Dedifferentiated amniotic fluid mesenchymal stem cell (primary cell): ENCODE measurements around the gene SPZ1.
"Not testable (repeated sequence)": the region's sequence is repeated elsewhere in the genome, so short reads cannot be mapped to it uniquely, and the experiment has no call there.

ENCODE experiments used
- DNase-seq: peaks from one replicate; pipeline ENCODE4 v3.0.0-alpha.2; 2016; ENCODE audit errors: extremely low spot score

SPZ1 gene, protein sequence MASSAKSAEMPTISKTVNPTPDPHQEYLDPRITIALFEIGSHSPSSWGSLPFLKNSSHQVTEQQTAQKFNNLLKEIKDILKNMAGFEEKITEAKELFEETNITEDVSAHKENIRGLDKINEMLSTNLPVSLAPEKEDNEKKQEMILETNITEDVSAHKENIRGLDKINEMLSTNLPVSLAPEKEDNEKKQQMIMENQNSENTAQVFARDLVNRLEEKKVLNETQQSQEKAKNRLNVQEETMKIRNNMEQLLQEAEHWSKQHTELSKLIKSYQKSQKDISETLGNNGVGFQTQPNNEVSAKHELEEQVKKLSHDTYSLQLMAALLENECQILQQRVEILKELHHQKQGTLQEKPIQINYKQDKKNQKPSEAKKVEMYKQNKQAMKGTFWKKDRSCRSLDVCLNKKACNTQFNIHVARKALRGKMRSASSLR

DNA sequence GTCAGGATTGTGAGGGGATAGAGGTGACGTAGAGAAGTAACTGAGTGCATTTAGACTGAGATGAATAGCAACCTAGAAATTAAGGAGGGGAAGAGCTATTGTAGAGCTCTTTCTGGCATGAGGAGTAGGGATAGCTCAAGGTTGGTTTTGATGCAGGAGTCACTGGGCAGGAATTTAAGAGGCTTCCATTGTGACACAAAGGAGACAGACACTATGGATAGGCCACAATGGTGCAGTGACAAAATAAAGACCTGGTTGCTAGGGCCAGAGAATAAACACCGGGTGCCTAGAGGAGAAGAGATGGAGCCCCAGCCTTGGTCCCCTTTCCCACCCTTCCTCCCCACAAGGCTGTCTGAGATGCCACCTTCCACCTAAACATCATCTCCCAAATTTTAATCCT lies at the start of gene SPZ1:
Gene SPZ1, plus strand, starts transcription at position 301 of the 400 bp plus-strand sequence. CDS start 214 bp downstream, outside the sequence.
- DNase-seq: no peak

DNA sequence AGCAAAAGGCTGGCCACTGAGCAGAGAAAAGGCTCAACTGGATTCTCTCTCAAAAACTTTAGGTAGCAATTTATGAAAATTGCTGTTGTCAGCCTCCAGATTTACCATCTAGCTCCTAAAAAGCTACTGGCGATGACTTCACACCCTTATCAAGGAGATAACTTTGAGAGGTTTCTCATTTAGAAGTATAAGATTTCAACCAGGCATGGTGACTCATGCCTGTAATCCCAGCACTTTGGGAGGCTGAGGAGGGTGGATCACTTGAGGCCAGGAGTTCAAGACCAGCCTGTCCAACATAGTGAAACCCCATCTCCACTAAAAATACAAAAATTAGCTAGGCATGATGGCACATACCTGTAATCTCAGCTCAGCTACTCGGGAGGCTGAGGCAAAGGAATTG lies 49.3 kb upstream of the SPZ1 start:
- DNase-seq: not testable (repeated sequence)

DNA sequence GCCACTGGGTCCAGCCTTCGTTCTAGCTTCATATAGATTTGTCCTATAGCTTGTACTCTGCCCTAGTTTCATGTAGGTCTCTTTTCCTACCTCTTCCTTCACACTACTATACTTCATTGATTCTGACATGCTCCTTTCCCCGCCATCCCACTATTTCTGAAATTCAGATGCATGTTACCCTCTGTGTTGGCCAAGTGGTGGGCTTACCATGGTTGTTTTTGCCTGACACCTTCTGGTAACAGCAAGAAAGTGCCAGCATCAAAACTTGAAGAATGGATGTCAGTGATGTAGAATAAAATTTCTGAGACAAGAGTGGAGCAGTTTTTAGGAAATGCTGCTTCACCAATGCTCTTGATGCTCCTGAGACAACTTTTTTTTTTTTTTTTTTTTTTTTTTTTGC lies 44.5 kb upstream of the SPZ1 start:
- DNase-seq: no peak

DNA sequence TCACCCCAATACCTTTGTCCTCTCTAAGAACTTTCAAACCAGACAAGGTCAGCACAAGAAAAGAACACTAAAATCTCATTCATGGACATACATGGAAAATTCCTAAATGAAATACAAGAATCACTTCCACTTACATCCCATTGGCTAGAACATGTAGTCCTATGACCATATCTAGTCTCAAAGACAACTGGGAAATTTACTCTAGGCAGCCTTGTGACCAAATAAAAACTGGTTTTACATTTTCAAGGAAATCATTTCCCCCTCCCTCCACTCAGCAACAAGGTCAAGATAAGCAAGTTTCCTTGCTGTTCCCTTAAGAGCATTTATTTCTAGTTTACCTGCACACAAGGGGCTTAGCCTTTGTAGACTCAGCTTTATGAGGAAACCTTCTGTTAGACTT lies 43.6 kb upstream of the SPZ1 start:
- no peak for DNase-seq

DNA sequence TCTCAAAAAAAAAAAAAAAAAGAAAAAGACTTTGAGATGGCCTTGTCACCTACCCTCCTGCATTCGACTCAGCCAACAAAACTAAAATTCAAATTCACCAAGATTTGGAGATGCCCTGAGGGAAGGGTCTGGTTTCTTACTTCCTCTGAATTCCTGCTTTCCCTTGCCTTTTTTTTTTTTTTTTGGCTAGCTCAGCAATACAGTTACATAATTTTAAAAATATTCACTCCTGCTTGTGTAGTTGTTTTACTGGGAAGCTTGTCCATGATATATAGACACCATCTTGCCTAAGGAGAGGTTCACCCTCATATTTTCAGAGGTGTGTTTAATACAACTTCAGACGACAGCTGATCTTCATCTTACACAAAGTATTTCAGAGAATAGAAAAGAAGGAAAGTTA lies 42.6 kb upstream of the SPZ1 start:
- DNase-seq: peak; percentile 24

DNA sequence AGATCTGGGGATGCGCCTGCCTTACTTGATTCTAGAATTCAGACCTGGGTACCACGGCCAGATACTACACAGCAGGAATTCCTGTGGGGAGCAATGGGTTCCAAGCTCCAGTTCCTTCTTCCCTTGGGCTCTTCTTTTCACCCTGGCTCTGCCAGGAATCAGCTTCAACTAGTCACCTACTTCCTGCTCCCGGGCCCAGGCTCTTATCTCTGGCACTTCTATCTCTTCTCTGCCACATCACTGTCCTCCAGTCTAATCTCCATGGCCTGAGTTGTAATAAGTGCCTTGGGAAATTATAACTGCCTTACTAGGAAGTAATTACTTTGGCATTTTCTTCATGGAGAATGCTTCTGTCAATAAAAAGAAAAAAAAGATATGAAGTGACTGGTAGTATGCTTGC lies 37.7 kb upstream of the SPZ1 start:
- DNase-seq: no peak

DNA sequence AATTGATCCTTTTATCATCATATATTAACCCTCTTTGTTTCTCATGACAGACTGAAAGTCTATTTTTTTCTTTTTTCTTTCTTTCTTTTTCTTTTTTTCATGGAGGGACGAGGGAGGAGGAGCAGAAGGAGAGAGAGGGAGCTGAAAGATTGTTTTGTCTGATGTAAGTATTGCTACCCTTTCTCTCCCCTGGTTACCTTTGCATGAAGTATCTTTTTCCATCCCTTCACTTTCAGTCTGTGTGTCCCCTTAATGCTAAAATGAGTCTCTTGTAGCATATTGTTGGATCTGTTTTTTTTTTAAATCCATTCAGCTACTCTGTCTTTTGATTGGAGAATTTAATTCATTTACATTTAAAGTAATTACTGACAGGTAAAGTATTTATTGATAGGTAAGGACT lies 36.4 kb upstream of the SPZ1 start:
- DNase-seq: no peak

DNA sequence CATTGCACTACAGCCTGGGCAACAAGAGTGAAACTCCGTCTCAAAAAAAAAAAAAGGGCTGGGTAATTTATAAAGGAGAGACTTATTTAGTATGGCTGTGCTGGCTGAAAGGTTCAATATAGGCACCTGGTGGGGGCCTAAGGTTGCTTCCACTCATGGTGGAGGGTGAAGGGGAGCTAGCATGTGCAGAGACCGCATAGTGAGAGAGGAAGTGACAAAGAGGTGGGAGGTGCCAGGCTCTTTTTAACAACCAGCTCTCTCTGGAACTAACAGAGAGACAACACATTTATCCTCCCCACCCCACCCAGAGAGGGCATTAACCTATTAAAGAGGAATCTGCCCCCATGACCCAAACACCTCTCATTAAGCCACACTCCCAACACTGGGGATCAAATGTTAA lies 35.1 kb upstream of the SPZ1 start:
- DNase-seq: no peak

DNA sequence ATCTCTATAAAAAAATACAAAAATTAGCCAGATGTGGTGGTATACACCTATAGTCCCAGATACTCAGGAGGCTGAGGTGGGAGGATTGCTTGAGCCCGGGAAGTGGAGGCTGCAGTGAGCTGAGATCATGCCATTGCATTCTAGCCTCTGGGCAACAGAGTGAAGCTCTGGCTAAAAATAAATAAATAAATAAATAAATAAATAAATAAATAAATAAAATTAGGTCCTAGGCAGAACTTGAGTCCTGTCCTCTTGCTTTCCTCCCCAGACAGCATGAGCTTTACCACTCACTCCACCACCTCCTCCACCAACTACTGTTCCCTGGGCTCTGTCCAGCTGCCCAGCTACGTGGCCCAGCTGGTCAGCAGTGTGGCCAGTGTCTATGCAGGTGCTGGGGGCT lies 31.6 kb upstream of the SPZ1 start:
- no peak for DNase-seq

DNA sequence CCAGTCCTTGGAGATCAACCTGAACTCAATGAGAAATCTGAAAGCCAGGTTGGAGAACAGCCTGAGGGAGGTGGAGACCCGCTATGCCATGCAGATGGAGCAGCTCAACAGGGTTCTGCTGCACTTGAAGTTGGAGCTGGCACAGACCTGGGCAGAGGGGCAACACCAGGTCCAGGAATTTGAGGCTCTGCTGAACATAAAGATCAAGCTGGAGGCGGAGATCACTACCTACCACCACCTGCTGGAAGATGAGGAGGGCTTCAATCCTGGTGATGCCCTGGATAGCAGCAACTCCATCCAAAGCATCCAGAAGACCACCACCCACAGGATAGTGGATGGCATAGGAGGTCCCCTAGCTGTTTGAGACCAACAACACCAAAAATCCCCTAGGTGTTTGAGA lies 30.5 kb upstream of the SPZ1 start:
- no peak for DNase-seq

DNA sequence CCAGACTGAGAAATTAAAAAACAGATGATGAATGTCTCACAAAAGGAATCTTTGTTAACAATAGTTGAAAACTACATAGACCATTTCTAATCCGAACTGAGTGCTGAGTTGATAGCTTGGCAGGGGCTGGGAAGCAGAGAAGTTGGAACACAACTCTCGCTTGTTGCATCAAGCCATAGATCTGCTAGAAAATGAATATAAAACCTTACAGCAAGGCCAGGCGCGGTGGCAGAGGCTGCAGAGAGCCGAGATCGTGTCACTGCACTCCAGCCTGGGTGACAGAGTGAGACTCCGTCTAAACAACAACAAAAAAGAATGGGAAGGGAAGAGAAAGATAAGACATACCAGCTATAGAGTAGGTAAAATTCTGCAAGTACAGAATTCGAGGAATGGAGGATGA lies 28.0 kb upstream of the SPZ1 start:
- no peak for DNase-seq

DNA sequence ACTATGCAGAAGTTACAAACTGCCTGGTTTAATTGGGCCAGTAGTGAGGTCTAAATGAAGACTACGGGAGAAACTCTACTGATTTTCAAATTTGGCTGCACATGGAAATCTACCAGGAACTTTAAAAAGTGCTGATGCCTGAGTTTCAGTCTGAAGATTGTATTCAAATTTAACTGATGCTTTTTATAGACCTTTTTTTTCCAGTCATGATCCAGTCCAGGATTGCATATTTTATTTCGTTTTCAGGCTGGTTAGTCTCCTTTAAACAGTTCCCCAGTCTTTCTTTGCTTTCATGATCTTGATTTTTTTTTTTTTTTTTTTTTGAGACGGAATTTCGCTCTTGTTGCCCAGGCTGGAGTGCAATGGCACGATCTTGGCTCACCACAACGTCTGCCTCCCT lies 23.7 kb upstream of the SPZ1 start:
- no peak for DNase-seq

DNA sequence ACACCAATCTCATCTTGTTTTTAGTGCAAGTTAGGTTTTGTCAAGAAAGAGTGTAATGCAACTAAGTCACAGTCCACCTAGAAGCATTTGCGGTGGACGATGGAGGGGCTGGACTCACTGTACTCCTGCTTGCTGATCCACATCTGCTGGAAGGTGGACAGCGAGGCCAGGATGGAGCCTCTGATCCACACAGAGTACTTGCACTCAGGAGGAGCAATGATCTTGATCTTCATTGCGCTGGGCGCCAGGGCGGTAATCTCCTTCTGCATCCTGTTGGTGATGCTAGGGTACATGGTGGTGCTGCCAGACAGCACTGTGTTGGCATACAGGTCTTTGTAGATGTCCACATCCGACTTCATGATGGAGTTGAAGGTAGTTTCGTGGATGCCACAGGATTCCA lies 20.2 kb upstream of the SPZ1 start:
- no peak for DNase-seq

DNA sequence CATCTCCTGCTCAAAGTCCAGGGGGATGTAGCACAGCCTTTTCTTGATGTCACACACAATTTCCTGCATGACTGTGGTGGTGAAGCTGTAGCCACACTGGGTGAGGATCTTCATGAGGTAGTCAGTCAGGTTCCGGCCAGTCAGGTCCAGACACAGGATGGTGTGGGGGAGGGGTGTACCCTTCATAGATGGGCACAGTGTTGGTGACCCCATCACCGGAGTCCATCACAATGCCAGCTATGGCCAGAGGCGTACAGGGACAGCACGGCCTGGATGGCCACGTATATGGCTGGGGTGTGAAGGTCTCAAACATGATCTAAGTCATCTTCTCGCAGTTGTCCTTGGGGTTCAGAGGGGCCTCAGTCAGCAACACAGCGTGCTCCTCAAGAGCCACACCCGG lies 19.7 kb upstream of the SPZ1 start:
- no peak for DNase-seq

DNA sequence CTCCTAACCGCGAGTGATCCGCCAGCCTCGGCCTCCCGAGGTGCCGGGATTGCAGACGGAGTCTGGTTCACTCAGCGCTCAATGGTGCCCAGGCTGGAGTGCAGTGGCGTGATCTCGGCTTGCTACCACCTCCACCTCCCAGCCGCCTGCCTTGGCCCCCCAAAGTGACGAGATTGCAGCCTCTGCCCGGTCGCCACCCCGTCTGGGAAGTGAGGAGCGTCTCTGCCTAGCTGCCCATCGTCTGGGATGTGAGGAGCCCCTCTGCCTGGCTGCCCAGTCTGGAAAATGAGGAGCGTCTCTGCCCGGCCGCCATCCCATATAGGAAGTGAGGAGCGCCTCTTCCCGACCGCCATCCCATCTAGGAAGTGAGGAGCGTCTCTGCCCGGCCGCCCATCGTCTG lies 19.0 kb upstream of the SPZ1 start:
- not testable (repeated sequence) for DNase-seq

DNA sequence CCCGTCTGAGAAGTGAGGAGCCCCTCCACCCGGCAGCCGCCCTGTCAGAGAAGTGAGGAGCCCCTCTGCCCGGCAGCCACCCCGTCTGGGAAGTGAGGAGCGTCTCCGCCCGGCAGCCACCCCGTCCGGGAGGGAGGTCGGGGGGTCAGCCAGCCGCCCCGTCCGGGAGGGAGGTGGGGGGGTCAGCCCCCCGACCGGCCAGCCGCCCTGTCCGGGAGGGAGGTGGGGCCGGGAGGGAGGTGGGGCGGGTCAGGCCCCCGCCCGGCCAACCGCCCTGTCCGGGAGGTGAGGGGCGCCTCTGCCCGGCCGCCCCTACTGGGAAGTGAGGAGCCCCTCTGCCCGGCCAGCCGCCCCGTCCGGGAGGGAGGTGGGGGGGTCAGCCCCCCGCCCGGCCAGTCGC lies 18.5 kb upstream of the SPZ1 start:
- not testable (repeated sequence) for DNase-seq

DNA sequence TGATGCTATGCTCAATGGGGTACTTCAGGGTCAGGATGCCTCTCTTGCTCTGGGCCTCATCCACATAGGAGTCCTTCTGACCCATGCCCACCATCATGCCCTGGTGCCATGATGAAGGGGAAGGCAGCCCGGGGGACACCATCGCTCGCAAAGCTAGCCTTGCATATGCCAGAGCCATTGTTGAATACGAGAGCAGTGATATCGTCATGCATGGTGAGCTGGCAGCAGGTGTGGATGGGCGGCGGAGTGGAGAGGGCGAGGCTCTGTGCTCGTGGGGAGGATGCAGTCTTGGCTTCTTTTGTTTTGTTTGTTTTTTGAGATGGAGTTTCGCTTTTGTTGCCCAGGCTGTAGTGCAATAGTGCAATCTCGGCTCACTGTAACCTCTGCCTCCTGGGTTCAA lies 17.2 kb upstream of the SPZ1 start:
- DNase-seq: no peak

DNA sequence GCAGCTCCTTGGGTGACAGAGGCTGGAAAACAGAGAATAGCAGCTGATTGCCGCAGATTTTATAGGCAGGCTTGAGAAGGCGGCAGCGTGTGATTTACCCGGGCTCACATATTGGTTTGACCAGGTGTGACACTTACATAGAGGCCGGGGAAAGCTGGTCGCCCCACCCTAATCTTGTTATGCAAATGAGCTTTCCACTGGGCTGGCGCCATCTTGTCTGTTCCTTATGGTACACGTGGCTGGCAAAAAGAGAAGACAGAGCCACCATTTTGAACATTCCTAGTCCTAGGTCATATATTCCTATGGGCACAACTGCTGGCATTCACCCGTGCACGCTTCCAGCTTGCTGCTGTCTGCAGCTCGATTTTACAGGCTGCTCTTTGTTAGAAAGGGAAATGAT lies 11.3 kb upstream of the SPZ1 start:
- no peak for DNase-seq

DNA sequence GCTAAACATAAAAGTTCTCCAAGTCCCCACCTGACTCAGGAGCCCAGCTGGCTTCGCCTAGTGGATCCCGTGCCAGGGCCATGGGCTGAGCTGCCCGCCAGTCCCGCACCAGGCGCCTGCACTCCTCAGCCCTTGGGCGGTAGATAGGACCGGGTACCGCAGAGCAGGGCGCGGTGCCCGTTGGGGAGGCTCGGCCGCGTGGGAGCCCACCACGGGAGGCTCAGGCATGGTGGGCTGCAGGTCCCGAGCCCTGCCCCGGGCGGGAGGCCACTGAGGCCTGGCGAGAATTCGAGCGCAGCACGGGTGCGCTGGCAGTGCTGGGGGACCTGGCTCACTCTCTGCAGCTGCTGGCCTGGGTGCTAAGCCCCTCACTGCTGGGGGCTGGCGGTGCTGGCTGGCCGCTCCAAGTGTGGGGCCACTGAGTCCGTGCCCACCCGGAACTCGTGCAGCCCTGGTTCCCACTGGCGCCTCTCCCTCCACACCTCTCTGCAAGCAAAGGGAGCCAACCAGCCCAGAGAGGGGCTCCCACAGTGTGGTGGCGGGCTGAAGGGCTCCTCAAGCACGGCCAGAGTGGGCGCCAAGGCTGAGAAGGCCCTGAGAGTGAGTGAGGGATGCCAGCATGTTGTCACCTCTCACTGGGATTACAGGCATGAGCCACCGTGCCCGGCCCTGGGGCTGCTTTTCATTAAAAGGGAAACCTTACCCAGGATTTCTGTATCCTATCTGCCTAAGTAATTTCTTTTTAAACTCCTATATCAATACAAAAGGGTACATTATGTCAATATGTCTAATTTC lies 9.7 kb upstream of the SPZ1 start:
- no peak for DNase-seq

DNA sequence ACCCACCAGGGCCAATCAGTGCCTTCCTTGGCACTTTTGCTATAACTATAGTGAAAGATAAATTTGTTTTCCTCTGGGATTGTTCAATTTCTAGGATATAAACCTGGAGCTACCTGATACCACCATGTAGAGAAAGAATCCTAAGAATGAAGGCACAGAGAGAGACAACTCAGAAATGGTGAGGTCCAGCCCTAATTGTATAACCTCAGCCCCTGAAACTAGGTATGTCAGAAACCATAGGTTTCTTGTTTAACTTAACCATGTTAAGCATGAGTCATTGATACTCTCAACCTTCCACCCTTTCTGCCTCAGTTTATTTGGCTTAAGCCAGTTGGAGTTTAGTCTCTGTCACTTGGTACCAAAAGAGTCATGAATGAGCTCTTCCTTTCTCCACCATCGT lies 4.6 kb upstream of the SPZ1 start:
- DNase-seq: no peak

DNA sequence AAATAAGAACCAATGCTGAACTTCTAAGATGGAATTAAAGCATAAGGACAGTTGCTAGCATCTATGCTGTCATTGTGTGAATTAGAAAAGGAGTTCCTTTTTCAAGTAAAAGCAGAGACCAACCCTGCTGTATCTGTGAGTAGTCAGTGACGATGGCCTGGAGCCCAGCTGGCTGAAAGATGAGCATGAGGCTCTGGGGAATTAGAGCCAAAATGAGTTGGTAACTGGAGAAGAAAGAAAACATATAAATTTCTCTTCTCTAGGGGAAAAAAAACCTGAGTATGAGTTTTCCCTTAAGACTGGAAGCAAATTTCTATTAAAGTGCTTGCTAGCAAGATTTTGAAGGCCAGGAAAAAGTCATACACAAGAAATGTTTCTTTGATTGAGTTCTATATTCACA lies 1.6 kb upstream of the SPZ1 start:
- DNase-seq: peak; percentile 72

DNA sequence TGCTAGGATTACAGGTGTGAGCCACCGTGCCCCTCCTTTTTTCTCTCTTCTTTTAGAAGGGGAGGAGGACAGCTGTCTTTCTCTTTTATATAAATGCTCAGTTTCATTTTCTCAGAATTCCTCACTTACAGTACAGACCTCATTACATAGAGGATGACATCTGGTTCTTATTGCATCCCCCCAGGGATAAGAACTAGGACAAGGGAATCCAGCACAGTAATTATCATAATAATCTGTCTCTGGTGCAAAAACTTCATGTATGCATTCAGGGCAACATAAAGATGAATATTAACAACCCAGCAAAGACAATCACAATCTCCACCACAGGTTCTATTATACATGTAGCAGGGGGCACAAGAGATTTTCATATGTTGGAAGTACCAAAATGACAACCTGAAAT lies 5.1 kb downstream of the SPZ1 start:
- DNase-seq: no peak

DNA sequence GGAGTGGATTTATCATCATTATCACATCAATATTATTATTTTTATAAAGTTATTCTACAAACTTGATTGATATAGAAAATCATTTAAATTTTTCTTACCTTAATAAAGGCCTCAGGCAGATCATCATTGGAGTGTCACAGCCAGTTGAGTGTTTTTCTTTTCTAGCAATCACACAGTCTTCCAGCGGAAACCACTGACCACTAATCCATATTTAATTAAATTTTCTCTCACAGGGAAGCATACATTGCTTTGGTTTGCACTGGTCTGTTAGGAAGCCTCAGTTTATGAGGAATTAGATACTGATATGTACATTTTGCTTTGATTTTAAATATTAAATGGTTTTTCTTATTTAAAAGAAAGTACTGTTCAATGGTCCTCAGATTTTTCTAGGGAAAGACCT lies 6.7 kb downstream of the SPZ1 start:
- DNase-seq: no peak
